Measurements from ENCODE around the gene MICALL2. TPM values are rescaled to one million over a fixed set of nuclear protein-coding genes. Genes with fewer than 3 reads are reported as not detected.

Gene MICALL2
- polyA plus RNA-seq, 1 of the 3 experiments (the other 2 are of a cell fraction): 38.8 TPM

GRCh38 chr7:1440620-1441019, 18.6 kb downstream of the MICALL2 start:
- peaks cover 6% of the 10 kb centered on the region for H3F3A ChIP-seq (replicated peaks; ENCODE audit: insufficient read depth)
- H3K27ac ChIP-seq (ENCODE audit: low read depth in 2 of 2, low read length in 1 of 2): no peak overlapping the region
- DNase-seq: no peak
- no peaks in the 10 kb centered on the region for H3K9me3 ChIP-seq
- ChIA-PET CTCF (interaction anchor here (0.9 to 12.9 kb wide), 9 partner anchors 8 to 254 kb away, joined by 3 to 142 read pairs (median 3); no protein-coding TSS in a partner anchor), POLR2A (no interaction called here)
- H3K9me2 ChIP-seq: no peaks in the 10 kb centered on the region
- peaks cover 0 to 24% of the 10 kb centered on the region in 2 experiments for H3K36me3 ChIP-seq (replicated peaks in 1 of 2; ENCODE audit: control insufficient read depth in 1 of 2, insufficient read depth in 2 of 2, low read length in 1 of 2)
- H3K4me2 ChIP-seq: no peak overlapping the region
- no peak overlapping the region for H2AFZ ChIP-seq (ENCODE audit: low read depth)
- peaks cover 8% of the 10 kb centered on the region; the same call in 1 of the 2 replicates for H4K20me1 ChIP-seq (ENCODE audit: insufficient read depth)
- no peak for TF ChIP-seq SIN3A (IDR thresholded peaks at IDR 0.05; ENCODE audit: borderline replicate concordance, low read depth, low read length)
- TF ChIP-seq POLR2AphosphoS5 (IDR thresholded peaks at IDR 0.05; ENCODE audit: low read depth, low read length): no peak
- no peak for TF ChIP-seq FOXJ3 (CRISPR knock-in tag; IDR thresholded peaks at IDR 0.05)
- no peak for TF ChIP-seq NRF1 (IDR thresholded peaks at IDR 0.05; ENCODE audit: low read depth, low read length)
- TF ChIP-seq MAX (IDR thresholded peaks at IDR 0.05; ENCODE audit: low read depth): no peak
- no peak for TF ChIP-seq TEAD4 (IDR thresholded peaks at IDR 0.05; ENCODE audit: borderline replicate concordance, insufficient read depth)
- no peak for TF ChIP-seq GATA2 (CRISPR knock-in tag; IDR thresholded peaks at IDR 0.05)
- no peak for TF ChIP-seq MXI1 (IDR thresholded peaks at IDR 0.05; ENCODE audit: low read depth, low read length)
- no peak for TF ChIP-seq USF1 (IDR thresholded peaks at IDR 0.05; ENCODE audit: borderline replicate concordance, low read depth)
- no peak for TF ChIP-seq USF2 (IDR thresholded peaks at IDR 0.05; ENCODE audit: borderline replicate concordance, low read depth, low read length)
- no peak for TF ChIP-seq JUND (IDR thresholded peaks at IDR 0.05)
- no peak for TF ChIP-seq RCOR1 (IDR thresholded peaks at IDR 0.05; ENCODE audit: low read length)
- no peak for TF ChIP-seq ZBTB33 (IDR thresholded peaks at IDR 0.05; ENCODE audit: borderline replicate concordance, low read depth)
- TF ChIP-seq NFIC (IDR thresholded peaks at IDR 0.05; ENCODE audit: borderline replicate concordance): no peak
- TF ChIP-seq GABPA (IDR thresholded peaks at IDR 0.05; ENCODE audit: low read depth): no peak
- TF ChIP-seq TCF12 (IDR thresholded peaks at IDR 0.05): no peak
- no peak for TF ChIP-seq TAF1 (IDR thresholded peaks at IDR 0.05; ENCODE audit: borderline replicate concordance, low read depth, low read length)
- no peak for TF ChIP-seq MEF2A (IDR thresholded peaks at IDR 0.05; ENCODE audit: borderline replicate concordance, low read depth)
- peaks cover 0 to 6% of the 10 kb centered on the region in 2 experiments; a peak in 1 of 4 replicates for H3K4me1 ChIP-seq (ENCODE audit: control insufficient read depth in 1 of 2, insufficient read depth in 2 of 2, low read depth in 1 of 2, low read length in 1 of 2)
- no peak overlapping the region for H3K9ac ChIP-seq
- WGBS (ENCODE audit: low lambda C conversion rate): 95% methylated on average over 7 of the region's 10 CpGs
- no peaks in the 10 kb centered on the region for H3K79me2 ChIP-seq (ENCODE audit: insufficient read depth)
- H3K4me3 ChIP-seq (ENCODE audit: low read depth in 2 of 2, low read length in 1 of 2): no peak overlapping the region
- no peaks in the 10 kb centered on the region for H3K27me3 ChIP-seq (ENCODE audit: insufficient read depth)

All from SK-N-SH (cell line).